Esophagus squamous epithelium (tissue), 4 donors: Measurements from ENCODE around the gene HEG1.

Experiments used
- POLR2A ChIP-seq, 4 donors: fragments of 450-650 bp; IDR thresholded peaks; one replicate each; pipeline ENCODE4 v1.6.1; 2017; ENCODE audit warnings: antibody characterized with exemption in 4 of 4, mild to moderate bottlenecking in 4 of 4, moderate library complexity in 3 of 4
- TF ChIP-seq, protein P1 (sequence below), 6 experiments: fragments of 450-650 bp in 4 of 6; fragments of 200-600 bp in 2 of 6; sonication (generic) in 2 of 6; IDR thresholded peaks; one replicate each; pipeline ENCODE4 v1.5.1; 2016 to 2019; ENCODE audit warnings: antibody characterized with exemption in 6 of 6, mild to moderate bottlenecking in 4 of 6, moderate library complexity in 4 of 6

DNA sequence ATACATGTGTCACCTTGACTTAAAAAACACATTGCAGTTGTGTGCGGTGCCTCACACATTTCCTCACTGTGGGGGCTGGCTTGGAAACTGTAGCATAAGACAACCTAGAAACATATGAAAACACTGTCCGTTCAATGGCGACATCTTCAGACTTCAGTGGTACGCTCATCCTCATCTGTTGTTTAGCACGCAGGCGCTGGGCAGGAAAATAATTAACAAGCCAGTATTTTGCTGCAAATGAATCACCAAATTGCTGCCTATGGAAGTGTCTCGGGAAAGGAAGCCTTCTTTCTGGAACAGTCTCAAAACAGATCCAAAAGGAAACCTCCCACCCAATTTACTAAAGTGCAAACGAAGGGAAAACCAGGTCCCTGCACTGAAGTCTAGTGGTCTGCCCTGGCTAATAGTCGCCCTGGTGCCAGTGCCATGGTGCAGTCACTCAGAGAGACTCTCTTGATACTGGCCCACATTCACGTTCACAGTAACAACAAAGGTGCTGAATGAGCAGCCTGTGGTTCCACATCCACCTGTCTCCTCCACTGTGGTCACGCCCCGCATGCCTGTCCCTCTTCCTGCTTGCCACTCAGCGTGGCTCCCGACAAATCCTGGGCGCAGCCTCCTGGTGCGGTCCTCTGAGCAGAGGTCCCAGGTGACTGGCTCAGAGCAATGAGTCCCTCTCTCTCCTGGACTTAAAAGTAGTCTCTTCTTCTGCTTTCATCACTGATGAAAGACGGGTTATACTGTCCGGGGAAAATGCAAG, 85.7 kb downstream of the HEG1 start:
- no peak for TF ChIP-seq POLR2A (IDR thresholded peaks at IDR 0.05)
- TF ChIP-seq, protein P1, sequence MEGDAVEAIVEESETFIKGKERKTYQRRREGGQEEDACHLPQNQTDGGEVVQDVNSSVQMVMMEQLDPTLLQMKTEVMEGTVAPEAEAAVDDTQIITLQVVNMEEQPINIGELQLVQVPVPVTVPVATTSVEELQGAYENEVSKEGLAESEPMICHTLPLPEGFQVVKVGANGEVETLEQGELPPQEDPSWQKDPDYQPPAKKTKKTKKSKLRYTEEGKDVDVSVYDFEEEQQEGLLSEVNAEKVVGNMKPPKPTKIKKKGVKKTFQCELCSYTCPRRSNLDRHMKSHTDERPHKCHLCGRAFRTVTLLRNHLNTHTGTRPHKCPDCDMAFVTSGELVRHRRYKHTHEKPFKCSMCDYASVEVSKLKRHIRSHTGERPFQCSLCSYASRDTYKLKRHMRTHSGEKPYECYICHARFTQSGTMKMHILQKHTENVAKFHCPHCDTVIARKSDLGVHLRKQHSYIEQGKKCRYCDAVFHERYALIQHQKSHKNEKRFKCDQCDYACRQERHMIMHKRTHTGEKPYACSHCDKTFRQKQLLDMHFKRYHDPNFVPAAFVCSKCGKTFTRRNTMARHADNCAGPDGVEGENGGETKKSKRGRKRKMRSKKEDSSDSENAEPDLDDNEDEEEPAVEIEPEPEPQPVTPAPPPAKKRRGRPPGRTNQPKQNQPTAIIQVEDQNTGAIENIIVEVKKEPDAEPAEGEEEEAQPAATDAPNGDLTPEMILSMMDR (IDR thresholded peaks at IDR 0.05) = no peak
